Measurements from ENCODE around the gene ETFRF1.
A peak's percentile ranks its signal among the peaks of the same experiment; 100 is the strongest.

ETFRF1 gene

GRCh38 chr12:25236190-25236589 is 41.2 kb downstream of the ETFRF1 start:
- no peak for DNase-seq

GRCh38 chr12:25236626-25237025 is 41.6 kb downstream of the ETFRF1 start:
- DNase-seq: no peak

- peak; percentile 75 for DNase-seq
Observed at GRCh38 chr12:25241167-25242020, 46.4 kb downstream of the ETFRF1 start.

- DNase-seq: no peak
Observed at GRCh38 chr12:25242981-25243679, 48.1 kb downstream of the ETFRF1 start.

GRCh38 chr12:25243680-25243990 is 48.6 kb downstream of the ETFRF1 start:
- no peak for DNase-seq

- no peak for DNase-seq
Observed at GRCh38 chr12:25245491-25245890, 50.5 kb downstream of the ETFRF1 start.

- DNase-seq: no peak
Observed at GRCh38 chr12:25248137-25248536, 53.1 kb downstream of the ETFRF1 start.

GRCh38 chr12:25248732-25249131 is 53.7 kb downstream of the ETFRF1 start:
- no peak for DNase-seq

GRCh38 chr12:25249931-25250738 is 55.1 kb downstream of the ETFRF1 start:
- DNase-seq: peak; percentile 58

- DNase-seq: peak; percentile 96
Observed at GRCh38 chr12:25250744-25251730, 56.0 kb downstream of the ETFRF1 start, which contains the start of gene KRAS. KRAS (minus strand) TSS chr12:25250929.

- DNase-seq: no peak
Observed at GRCh38 chr12:25251769-25252168, 56.7 kb downstream of the ETFRF1 start.

- DNase-seq: no peak
Observed at GRCh38 chr12:25252946-25253345, 57.9 kb downstream of the ETFRF1 start.

- DNase-seq: no peak
Observed at GRCh38 chr12:25253371-25254068, 58.5 kb downstream of the ETFRF1 start.

GRCh38 chr12:25254271-25254880 is 59.3 kb downstream of the ETFRF1 start:
- DNase-seq: no peak

Measured in CD4-positive, alpha-beta T cell treated with Interleukin-21 for 1 hour (primary cell).